AG04450 (cell line): Measurements from ENCODE around the gene MEGF11. TPM values are rescaled to one million over a fixed set of nuclear protein-coding genes. Genes with fewer than 3 reads are reported as not detected.

Experiments
- CTCF ChIA-PET: fragments of 300-600, 350-600 bp; formaldehyde crosslinking; extraction: SDS; loops from one replicate; lab custom pipeline; 2022; ENCODE audit warnings: antibody characterized with exemption, inconsistent platforms; lab: Charles Lee
- POLR2A ChIA-PET: fragments of 350-600 bp; formaldehyde crosslinking; extraction: SDS; loops from one replicate; lab custom pipeline; 2021; ENCODE audit warnings: antibody characterized with exemption, inconsistent platforms; lab: Yijun Ruan, JAX
- DNase-seq: peaks from one replicate; pipeline ENCODE4 v3.0.0-alpha.2; 2011; ENCODE audit warnings: low read depth, low spot score
- H3K27ac ChIP-seq: one replicate; pipeline ENCODE4 v1.5.1; 2012; ENCODE audit warnings: low read depth, low read length, control low read depth
- H3K27me3 ChIP-seq: one replicate; pipeline ENCODE4 v1.6.0; 2012; ENCODE audit warnings: low read length; ENCODE audit not compliant: control insufficient read depth, insufficient read depth
- H3K4me3 ChIP-seq: 2 replicates; pipeline ENCODE4 v1.5.1; 2011; ENCODE audit warnings: mild to moderate bottlenecking, low read depth, low read length, control low read depth
- H3K9me3 ChIP-seq: 2 replicates; pipeline ENCODE4 v1.5.1; 2012; ENCODE audit warnings: low read length; ENCODE audit not compliant: control insufficient read depth, insufficient read depth
- polyA plus RNA-seq: library from polyadenylated mRNA; depleted of rRNA; stranded (reverse); fragments of >200 nt; gene quantifications from 2 replicates; pipeline ENCODE4 v1.2.3, GENCODE V29; 2011
- TF ChIP-seq, protein P1 (sequence below): IDR thresholded peaks from 2 replicates; pipeline ENCODE4 v1.5.1; 2011; ENCODE audit warnings: low read depth, low read length, control low read depth, inconsistent platforms

The MEGF11 gene
- polyA plus RNA-seq, 1 experiment = not detected

GRCh38 chr15:66109826-66110225 lies 143.7 kb downstream of the MEGF11 start:
- no peak for DNase-seq
- H3K4me3 ChIP-seq = no peak overlapping the region
- CTCF ChIA-PET = no interaction called here
- H3K27ac ChIP-seq = no peak overlapping the region
- H3K9me3 ChIP-seq = no peaks in the 10 kb centered on the region
- H3K27me3 ChIP-seq = peaks cover 40% of the 10 kb centered on the region
- TF ChIP-seq, protein P1, sequence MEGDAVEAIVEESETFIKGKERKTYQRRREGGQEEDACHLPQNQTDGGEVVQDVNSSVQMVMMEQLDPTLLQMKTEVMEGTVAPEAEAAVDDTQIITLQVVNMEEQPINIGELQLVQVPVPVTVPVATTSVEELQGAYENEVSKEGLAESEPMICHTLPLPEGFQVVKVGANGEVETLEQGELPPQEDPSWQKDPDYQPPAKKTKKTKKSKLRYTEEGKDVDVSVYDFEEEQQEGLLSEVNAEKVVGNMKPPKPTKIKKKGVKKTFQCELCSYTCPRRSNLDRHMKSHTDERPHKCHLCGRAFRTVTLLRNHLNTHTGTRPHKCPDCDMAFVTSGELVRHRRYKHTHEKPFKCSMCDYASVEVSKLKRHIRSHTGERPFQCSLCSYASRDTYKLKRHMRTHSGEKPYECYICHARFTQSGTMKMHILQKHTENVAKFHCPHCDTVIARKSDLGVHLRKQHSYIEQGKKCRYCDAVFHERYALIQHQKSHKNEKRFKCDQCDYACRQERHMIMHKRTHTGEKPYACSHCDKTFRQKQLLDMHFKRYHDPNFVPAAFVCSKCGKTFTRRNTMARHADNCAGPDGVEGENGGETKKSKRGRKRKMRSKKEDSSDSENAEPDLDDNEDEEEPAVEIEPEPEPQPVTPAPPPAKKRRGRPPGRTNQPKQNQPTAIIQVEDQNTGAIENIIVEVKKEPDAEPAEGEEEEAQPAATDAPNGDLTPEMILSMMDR = no peak
- POLR2A ChIA-PET = no interaction called here

DNA sequence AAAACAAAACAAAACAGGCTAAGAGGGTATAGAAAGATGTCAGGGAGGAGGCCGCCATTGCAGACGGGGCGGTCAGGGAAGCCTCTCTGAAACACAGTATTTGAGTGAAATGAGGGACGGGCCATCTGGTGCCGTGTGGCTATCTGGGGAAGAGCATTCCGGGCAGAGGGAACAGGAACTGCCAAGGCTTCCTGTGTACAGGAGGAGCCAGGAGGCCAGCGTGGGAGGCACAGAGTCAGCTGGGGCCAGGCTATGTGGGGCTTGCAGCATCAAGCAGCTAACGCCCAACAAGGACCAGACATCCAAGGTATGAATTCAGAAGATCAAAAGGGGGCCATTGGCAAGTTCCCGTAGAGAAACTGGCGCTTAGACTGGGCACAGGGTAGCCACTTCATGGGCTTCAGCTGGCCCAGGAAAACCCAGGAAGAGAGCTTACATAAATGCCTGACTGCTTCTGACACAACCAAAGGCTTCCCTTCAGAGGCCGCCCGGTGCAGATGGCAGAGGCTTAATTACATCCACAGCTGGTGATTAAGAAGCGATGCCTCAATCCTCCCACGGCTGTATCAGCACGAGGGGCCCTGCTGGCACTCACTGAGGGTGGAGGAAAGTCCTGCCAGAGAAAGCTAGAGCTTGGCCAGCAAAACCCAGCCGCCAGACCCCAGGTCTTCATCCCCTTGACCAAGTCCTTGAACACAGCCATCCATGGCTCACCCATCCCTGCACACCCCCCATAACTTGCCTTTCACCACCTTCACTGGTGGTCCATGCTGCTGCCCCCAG lies 144.9 kb downstream of the MEGF11 start:
- TF ChIP-seq, protein P1 = no peak
- ChIA-PET CTCF (no interaction called here), POLR2A (no interaction called here)
- no peak for DNase-seq
- Histone ChIP-seq H3K27me3 (peaks cover 47% of the 10 kb centered on the region), H3K4me3 (no peak overlapping the region), H3K27ac (no peak overlapping the region), H3K9me3 (no peaks in the 10 kb centered on the region)

GRCh38 chr15:66107070-66107469 lies 146.5 kb downstream of the MEGF11 start:
- CTCF ChIA-PET = no interaction called here
- POLR2A ChIA-PET = no interaction called here
- Histone ChIP-seq H3K27me3 (peaks cover 45% of the 10 kb centered on the region), H3K27ac (no peak overlapping the region), H3K9me3 (no peaks in the 10 kb centered on the region), H3K4me3 (no peak overlapping the region)
- DNase-seq = no peak
- TF ChIP-seq, protein P1 = no peak

GRCh38 chr15:66105286-66106265 lies 148.0 kb downstream of the MEGF11 start:
- H3K4me3 ChIP-seq = no peak overlapping the region
- DNase-seq = no peak
- ChIA-PET POLR2A (interaction anchor here (0.7 kb wide), 1 partner anchor 452 kb away, joined by 3 read pairs; no protein-coding TSS in a partner anchor), CTCF (no interaction called here)
- no peak overlapping the region for H3K27ac ChIP-seq
- no peaks in the 10 kb centered on the region for H3K9me3 ChIP-seq
- TF ChIP-seq, protein P1 = no peak
- peaks cover 41% of the 10 kb centered on the region for H3K27me3 ChIP-seq

GRCh38 chr15:66103293-66103590 lies 150.3 kb downstream of the MEGF11 start:
- POLR2A ChIA-PET = no interaction called here
- CTCF ChIA-PET = no interaction called here
- DNase-seq = no peak
- H3K27ac ChIP-seq = no peak overlapping the region
- TF ChIP-seq, protein P1 = no peak
- no peak overlapping the region for H3K4me3 ChIP-seq
- H3K9me3 ChIP-seq = no peaks in the 10 kb centered on the region
- H3K27me3 ChIP-seq = peaks cover 35% of the 10 kb centered on the region
